ENCODE results near the gene FAM13A. TPM values are rescaled to one million over a fixed set of nuclear protein-coding genes. Genes with fewer than 3 reads are reported as not detected.

Gene FAM13A
- total and polyA plus RNA-seq, 2 donors (not counting 1 experiment from before 2014, with no cell fraction given): 0.51 to 2.1 TPM

GRCh38 chr4:88750369-88750768 lies 306.6 kb downstream of the FAM13A start:
- POLR2A ChIA-PET: no interaction called here

GRCh38 chr4:88747351-88747750 lies 309.6 kb downstream of the FAM13A start:
- Histone ChIP-seq H4K20me1 (ENCODE audit: control insufficient read depth, insufficient read depth, low read length, poor library complexity, severe bottlenecking) (no peaks in the 10 kb centered on the region), H3K79me2 (ENCODE audit: control insufficient read depth, insufficient read depth, low read length) (no peaks in the 10 kb centered on the region), H3K9me3 (ENCODE audit: control extremely low read depth in 1 of 3, control insufficient read depth in 2 of 3, insufficient read depth in 1 of 3, low read length in 2 of 3) (no peaks in the 10 kb centered on the region), H3K4me2 (replicated peaks; ENCODE audit: low read depth, low read length, poor library complexity, severe bottlenecking) (no peak overlapping the region), H3K27ac (ENCODE audit: low read length in 2 of 2) (no peak overlapping the region), H3K4me3 (ENCODE audit: control extremely low read depth in 1 of 5, extremely low read depth in 1 of 5, insufficient read depth in 1 of 5, low read depth in 2 of 5, low read length in 4 of 5) (no peak overlapping the region), H3K36me3 (replicated peaks in 1 of 2; ENCODE audit: control extremely low read depth in 1 of 2, control insufficient read depth in 1 of 2, extremely low read depth in 1 of 2, insufficient read depth in 2 of 2, low read length in 1 of 2) (no peaks in the 10 kb centered on the region), H3K4me1 (ENCODE audit: control insufficient read depth in 2 of 2, insufficient read depth in 2 of 2, low read length in 2 of 2) (no peaks in the 10 kb centered on the region), H3K27me3 (replicated peaks in 1 of 4; ENCODE audit: control extremely low read depth in 1 of 4, control insufficient read depth in 3 of 4, insufficient read depth in 4 of 4, low read length in 3 of 4) (no peaks in the 10 kb centered on the region), H3K9ac (ENCODE audit: low read length) (no peak overlapping the region), H2AFZ (ENCODE audit: insufficient read depth, low read depth, low read length, poor library complexity, severe bottlenecking) (no peak overlapping the region)
- TF ChIP-seq CTCF (IDR thresholded peaks at IDR 0.05): no peak
- no peak for TF ChIP-seq EZH2 (IDR thresholded peaks at IDR 0.05; ENCODE audit: borderline replicate concordance, insufficient read depth, low read depth, low read length, poor library complexity, severe bottlenecking)
- no peak for ATAC-seq (ENCODE audit: low read depth)
- Mint-ChIP-seq H3K27me3 (peaks cover 8% of the 10 kb centered on the region), H3K27ac (no peak overlapping the region), H3K4me1 (no peaks in the 10 kb centered on the region), H3K4me3 (no peak overlapping the region), H3K9me3 (ENCODE audit: insufficient read depth) (no peaks in the 10 kb centered on the region)
- DNase-seq: no peak
- CTCF ChIA-PET: interaction anchor here (0.6 kb wide), 1 partner anchor 355 kb away, joined by 3 read pairs; no protein-coding TSS in a partner anchor
- intact Hi-C loops (cut with micrococcal nuclease): no loop called here
- WGBS (ENCODE audit: insufficient coverage): 98% methylated on average over 7 of the region's 7 CpGs
- POLR2A ChIA-PET: no interaction called here

More at GRCh38 chr4:88750369-88750768, 306.6 kb downstream of the FAM13A start:
- H3K4me1 Mint-ChIP-seq: no peaks in the 10 kb centered on the region
- peaks cover 4% of the 10 kb centered on the region for H3K27me3 Mint-ChIP-seq
- DNase-seq: no peak
- Histone ChIP-seq H3K27ac (ENCODE audit: low read length in 2 of 2) (no peak overlapping the region), H4K20me1 (ENCODE audit: control insufficient read depth, insufficient read depth, low read length, poor library complexity, severe bottlenecking) (no peaks in the 10 kb centered on the region), H2AFZ (ENCODE audit: insufficient read depth, low read depth, low read length, poor library complexity, severe bottlenecking) (no peak overlapping the region), H3K27me3 (replicated peaks in 1 of 4; ENCODE audit: control extremely low read depth in 1 of 4, control insufficient read depth in 3 of 4, insufficient read depth in 4 of 4, low read length in 3 of 4) (no peaks in the 10 kb centered on the region), H3K9ac (ENCODE audit: low read length) (no peak overlapping the region), H3K4me1 (ENCODE audit: control insufficient read depth in 2 of 2, insufficient read depth in 2 of 2, low read length in 2 of 2) (no peaks in the 10 kb centered on the region), H3K9me3 (ENCODE audit: control extremely low read depth in 1 of 3, control insufficient read depth in 2 of 3, insufficient read depth in 1 of 3, low read length in 2 of 3) (no peaks in the 10 kb centered on the region), H3K79me2 (ENCODE audit: control insufficient read depth, insufficient read depth, low read length) (no peaks in the 10 kb centered on the region), H3K4me2 (replicated peaks; ENCODE audit: low read depth, low read length, poor library complexity, severe bottlenecking) (no peak overlapping the region), H3K4me3 (ENCODE audit: control extremely low read depth in 1 of 5, extremely low read depth in 1 of 5, insufficient read depth in 1 of 5, low read depth in 2 of 5, low read length in 4 of 5) (no peak overlapping the region), H3K36me3 (replicated peaks in 1 of 2; ENCODE audit: control extremely low read depth in 1 of 2, control insufficient read depth in 1 of 2, extremely low read depth in 1 of 2, insufficient read depth in 2 of 2, low read length in 1 of 2) (no peaks in the 10 kb centered on the region)
- no peak overlapping the region for H3K4me3 Mint-ChIP-seq
- TF ChIP-seq EZH2 (IDR thresholded peaks at IDR 0.05; ENCODE audit: borderline replicate concordance, insufficient read depth, low read depth, low read length, poor library complexity, severe bottlenecking) (no peak), CTCF (IDR thresholded peaks at IDR 0.05) (no peak)
- CTCF ChIA-PET: no interaction called here
- no peak overlapping the region for H3K27ac Mint-ChIP-seq
- WGBS (ENCODE audit: insufficient coverage): 96% methylated on average over 9 of the region's 10 CpGs
- no peaks in the 10 kb centered on the region for H3K9me3 Mint-ChIP-seq (ENCODE audit: insufficient read depth)
- ATAC-seq (ENCODE audit: low read depth): no peak
- intact Hi-C loops (cut with micrococcal nuclease): no loop called here
